ENCODE results near the gene CCDC110. TPM values are rescaled to one million over a fixed set of nuclear protein-coding genes. Genes with fewer than 3 reads are reported as not detected.

Gene CCDC110
- total and polyA plus RNA-seq, 2 of the 13 experiments (the other 11 are each of a cell fraction or from before 2014, with no cell fraction given), result not detected

- TF ChIP-seq NFE2L2 (IDR thresholded peaks at IDR 0.05; ENCODE audit: low read length) (no peak), ZNF33B (CRISPR knock-in tag; IDR thresholded peaks at IDR 0.05) (peak; percentile 86; the same call in 1 of the 2 replicates), ZC3H13 (CRISPR knock-in tag; IDR thresholded peaks at IDR 0.05) (peak; percentile 93), TIGD3 (CRISPR knock-in tag; IDR thresholded peaks at IDR 0.05; ENCODE audit: borderline replicate concordance) (peak; percentile 64; the same call in 1 of the 2 replicates), SMARCC2 (IDR thresholded peaks at IDR 0.05) (no peak), SCMH1 (CRISPR knock-in tag; IDR thresholded peaks at IDR 0.05; ENCODE audit: borderline replicate concordance) (no peak), MED1 (CRISPR knock-in tag; IDR thresholded peaks at IDR 0.05) (peak; percentile 87), SSRP1 (CRISPR knock-in tag; IDR thresholded peaks at IDR 0.05) (no peak), UBTF (CRISPR knock-in tag; IDR thresholded peaks at IDR 0.05) (peak; percentile 77), ZNF619 (CRISPR knock-in tag; IDR thresholded peaks at IDR 0.05) (peak; percentile 59; the same call in 1 of the 2 replicates), HOXA7 (CRISPR knock-in tag; IDR thresholded peaks at IDR 0.05) (no peak), HOXA9 (CRISPR knock-in tag; IDR thresholded peaks at IDR 0.05; ENCODE audit: borderline replicate concordance) (peak; percentile 85), IRX3 (CRISPR knock-in tag; IDR thresholded peaks at IDR 0.05; ENCODE audit: borderline replicate concordance, low read depth) (peak; percentile 95), KLF15 (CRISPR knock-in tag; IDR thresholded peaks at IDR 0.05; ENCODE audit: borderline replicate concordance) (peak; percentile 48), TARDBP (CRISPR knock-in tag; IDR thresholded peaks at IDR 0.05) (peak; percentile 76), ZSCAN21 (CRISPR knock-in tag; IDR thresholded peaks at IDR 0.05; ENCODE audit: borderline replicate concordance) (peak; percentile 99), ZBTB14 (CRISPR knock-in tag; IDR thresholded peaks at IDR 0.05) (peak; percentile 70), SKI (IDR thresholded peaks at IDR 0.05; ENCODE audit: partially characterized antibody) (peak; percentile 24), THAP8 (CRISPR knock-in tag; IDR thresholded peaks at IDR 0.05; ENCODE audit: borderline replicate concordance) (peak; percentile 52), KLF16 (CRISPR knock-in tag; IDR thresholded peaks at IDR 0.05) (peak in 1 of 2 experiments; percentile 92; a peak in 2 of 4 replicates), ETV5 (CRISPR knock-in tag; IDR thresholded peaks at IDR 0.05; ENCODE audit: borderline replicate concordance) (peak; percentile 70), ZMYM2 (CRISPR knock-in tag; IDR thresholded peaks at IDR 0.05) (peak; percentile 90), ZNF563 (CRISPR knock-in tag; IDR thresholded peaks at IDR 0.05) (peak; percentile 97)
Observed at GRCh38 chr4:185395956-185396723, 75.4 kb downstream of the CCDC110 start (continued).
